PC-9 (cell line): ENCODE results near the gene VPS37B. TPM values are rescaled to one million over a fixed set of nuclear protein-coding genes. Genes with fewer than 3 reads are reported as not detected.
A peak's percentile ranks its signal among the peaks of the same experiment; 100 is the strongest.

Source experiments
- BruUV-seq: library from RNA; stranded (reverse); fragments of 400-500 nt; replicated peaks from 2 replicates; lab custom pipeline; 2021; lab: Mats Ljungman, UMichigan
- CTCF ChIA-PET: fragments of 300-600 bp; sonication (Branson Sonifier 250); formaldehyde crosslinking; loops from one replicate; lab custom pipeline; 2022; ENCODE audit warnings: antibody characterized with exemption; lab: Charles Lee
- POLR2A ChIA-PET: fragments of 300-600 bp; sonication (Branson Sonifier 250); formaldehyde crosslinking; loops from one replicate; lab custom pipeline; 2022; ENCODE audit warnings: antibody characterized with exemption; ENCODE audit not compliant: unreplicated experiment; lab: Charles Lee
- DNase-seq, 2 experiments: peaks; one replicate each; pipeline versions ENCODE4 v3.0.0 to v3.0.0-alpha.2; 2015 to 2022; ENCODE audit warnings: mixed read lengths in 1 of 2
- H2AFZ ChIP-seq: fragments of 200-600 bp; sonication (generic); 2 replicates; pipeline ENCODE4 v1.8.1; 2017; ENCODE audit warnings: antibody characterized with exemption
- H3F3A ChIP-seq: fragments of 200-600 bp; sonication (generic); 2 replicates; pipeline ENCODE4 v1.8.1; 2017; ENCODE audit warnings: antibody characterized with exemption, mild to moderate bottlenecking, low read depth; ENCODE audit not compliant: insufficient read depth
- H3K27ac ChIP-seq: fragments of 200-600 bp; sonication (generic); 2 replicates; pipeline ENCODE4 v1.6.1; 2016; ENCODE audit warnings: mixed run types
- H3K27me3 ChIP-seq: fragments of 200-600 bp; sonication (generic); 2 replicates; pipeline ENCODE4 v1.6.1; 2016; ENCODE audit warnings: low read depth, mixed run types; ENCODE audit not compliant: insufficient read depth
- H3K36me3 ChIP-seq: fragments of 200-600 bp; sonication (generic); 2 replicates; pipeline ENCODE4 v1.6.1; 2016; ENCODE audit warnings: low read depth, mixed run types
- H3K4me1 ChIP-seq: fragments of 200-600 bp; sonication (generic); replicated peaks from 2 replicates; pipeline ENCODE4 v1.6.1; 2016; ENCODE audit warnings: mixed run types; ENCODE audit not compliant: insufficient read depth
- H3K4me2 ChIP-seq: fragments of 200-600 bp; sonication (generic); 2 replicates; pipeline ENCODE4 v1.6.1; 2017; ENCODE audit warnings: mixed run types
- H3K4me3 ChIP-seq: fragments of 200-600 bp; sonication (generic); 2 replicates; pipeline ENCODE4 v1.6.1; 2016; ENCODE audit warnings: mixed run types
- H3K79me2 ChIP-seq: fragments of 200-600 bp; sonication (generic); 2 replicates; pipeline ENCODE4 v1.6.1; 2017; ENCODE audit warnings: low read depth, mixed run types
- H3K9me2 ChIP-seq: fragments of 200-600 bp; sonication (generic); 2 replicates; pipeline ENCODE4 v1.8.1; 2017; ENCODE audit warnings: mild to moderate bottlenecking; ENCODE audit not compliant: insufficient read depth
- H3K9me3 ChIP-seq: fragments of 200-600 bp; sonication (generic); 2 replicates; pipeline ENCODE4 v1.8.1; 2016; ENCODE audit warnings: low read depth; ENCODE audit not compliant: insufficient read depth
- H4K20me1 ChIP-seq: fragments of 200-600 bp; sonication (generic); 2 replicates; pipeline ENCODE4 v1.8.1; 2017; ENCODE audit not compliant: insufficient read depth
- EZH2 ChIP-seq: fragments of 200-600 bp; sonication (generic); IDR thresholded peaks from 2 replicates; pipeline ENCODE4 v1.8.0; 2017; ENCODE audit warnings: antibody characterized with exemption, low read depth
- intact Hi-C: fragments of 100-400 bp; cut with micrococcal nuclease; formaldehyde crosslinking; loops from one replicate; pipeline ENCODE4 v1.10.0; 2022; ENCODE audit not compliant: unreplicated experiment
- total RNA-seq: library from RNA; stranded (reverse); gene quantifications from 2 replicates; pipeline ENCODE4 v1.2.3, GENCODE V29; 2021
- TF ChIP-seq, protein P1 (sequence below): fragments of 200-600 bp; sonication (generic); conservative IDR thresholded peaks from 2 replicates; pipeline ENCODE4 v1.6.1; 2017; ENCODE audit warnings: mixed run types, antibody characterized with exemption, mild to moderate bottlenecking, moderate library complexity

The VPS37B gene
- total RNA-seq, 1 experiment from 2014 or later: 51.4 TPM

DNA sequence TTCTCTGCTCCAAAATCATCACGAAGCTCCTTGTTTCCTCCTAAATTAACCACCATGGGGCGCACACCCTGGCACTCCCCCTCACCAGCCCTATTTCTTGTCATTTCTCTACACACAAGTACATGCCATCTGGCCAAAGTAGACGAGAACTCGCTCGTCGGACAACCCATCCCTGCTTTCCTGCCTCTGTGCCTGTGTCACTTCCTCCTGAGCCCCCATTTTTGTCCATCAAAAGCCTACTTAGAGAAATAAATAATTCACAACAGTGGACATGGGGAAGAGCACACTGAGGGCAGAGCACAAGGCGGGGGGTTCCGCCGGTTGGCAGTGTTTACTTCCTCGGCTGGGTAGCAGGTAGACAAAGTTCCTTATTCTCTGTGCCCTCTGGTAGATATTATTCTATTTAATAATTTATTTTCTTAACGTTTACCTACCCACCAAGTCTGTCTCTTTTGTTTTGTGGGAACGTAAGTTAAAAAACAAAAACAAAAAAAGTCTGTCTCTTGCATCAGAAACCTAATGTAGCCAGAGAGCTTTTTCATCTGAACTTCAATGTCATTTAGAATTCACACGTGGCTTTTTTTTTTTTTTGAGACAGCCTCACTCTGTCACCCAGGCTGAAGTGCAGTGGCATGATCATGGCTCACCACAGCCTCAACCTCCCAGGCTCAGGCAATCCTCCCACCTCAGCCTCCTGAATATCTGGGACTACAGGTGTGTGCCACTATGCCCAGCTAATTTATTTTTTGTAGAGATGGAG is 6.0 kb downstream of the VPS37B start:
- H3K9me2 ChIP-seq: no peaks in the 10 kb centered on the region
- peak overlapping the region; percentile 97 for H3K27ac ChIP-seq
- no peaks in the 10 kb centered on the region for H3K27me3 ChIP-seq
- no peaks in the 10 kb centered on the region for H3K36me3 ChIP-seq
- TF ChIP-seq, protein P1, sequence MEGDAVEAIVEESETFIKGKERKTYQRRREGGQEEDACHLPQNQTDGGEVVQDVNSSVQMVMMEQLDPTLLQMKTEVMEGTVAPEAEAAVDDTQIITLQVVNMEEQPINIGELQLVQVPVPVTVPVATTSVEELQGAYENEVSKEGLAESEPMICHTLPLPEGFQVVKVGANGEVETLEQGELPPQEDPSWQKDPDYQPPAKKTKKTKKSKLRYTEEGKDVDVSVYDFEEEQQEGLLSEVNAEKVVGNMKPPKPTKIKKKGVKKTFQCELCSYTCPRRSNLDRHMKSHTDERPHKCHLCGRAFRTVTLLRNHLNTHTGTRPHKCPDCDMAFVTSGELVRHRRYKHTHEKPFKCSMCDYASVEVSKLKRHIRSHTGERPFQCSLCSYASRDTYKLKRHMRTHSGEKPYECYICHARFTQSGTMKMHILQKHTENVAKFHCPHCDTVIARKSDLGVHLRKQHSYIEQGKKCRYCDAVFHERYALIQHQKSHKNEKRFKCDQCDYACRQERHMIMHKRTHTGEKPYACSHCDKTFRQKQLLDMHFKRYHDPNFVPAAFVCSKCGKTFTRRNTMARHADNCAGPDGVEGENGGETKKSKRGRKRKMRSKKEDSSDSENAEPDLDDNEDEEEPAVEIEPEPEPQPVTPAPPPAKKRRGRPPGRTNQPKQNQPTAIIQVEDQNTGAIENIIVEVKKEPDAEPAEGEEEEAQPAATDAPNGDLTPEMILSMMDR: no peak
- TF ChIP-seq EZH2: no peak
- H3K4me1 ChIP-seq: peaks cover 92% of the 10 kb centered on the region
- POLR2A ChIA-PET: interaction anchor here (0.7 kb wide), 1 partner anchor 39 kb away, joined by 6 read pairs; no protein-coding TSS in a partner anchor
- no peaks in the 10 kb centered on the region for H3K9me3 ChIP-seq
- peak in 1 of 2 experiments; percentile 17 for DNase-seq
- peaks cover 79% of the 10 kb centered on the region for H3F3A ChIP-seq
- peaks cover 91% of the 10 kb centered on the region for H3K79me2 ChIP-seq
- CTCF ChIA-PET: no interaction called here
- H2AFZ ChIP-seq: no peak overlapping the region
- peaks cover 12% of the 10 kb centered on the region; the same call in 1 of the 2 replicates for H4K20me1 ChIP-seq
- BruUV-seq: no TSS peak
- H3K4me3 ChIP-seq: no peak overlapping the region
- peak overlapping the region; percentile 85 for H3K4me2 ChIP-seq
- intact Hi-C loops: no loop called here

DNA sequence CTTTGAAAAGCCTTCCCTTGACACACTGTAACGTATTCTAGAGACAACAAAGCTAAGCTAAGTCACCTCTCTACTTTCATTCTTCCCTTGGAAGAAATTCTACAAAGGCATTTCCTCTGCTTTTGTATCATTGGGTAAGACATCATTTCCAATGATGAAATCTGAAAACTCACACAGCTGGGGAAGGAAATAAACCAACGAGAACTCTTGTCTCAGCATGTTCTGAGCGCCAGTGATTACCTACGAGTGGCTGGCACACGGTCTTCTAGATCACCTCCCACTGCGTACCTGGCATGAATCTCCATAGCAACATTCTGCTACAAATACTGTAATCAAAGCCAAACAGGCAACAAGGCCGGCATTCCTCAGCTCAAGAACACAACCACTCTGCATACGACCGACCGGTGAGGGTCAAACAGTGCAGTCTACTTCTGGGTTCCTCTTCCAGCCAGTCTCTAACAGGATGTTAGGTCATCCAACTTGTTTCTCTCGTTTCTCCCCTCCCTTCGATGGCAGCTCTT is 7.6 kb downstream of the VPS37B start:
- H3K4me1 ChIP-seq: peaks cover 85% of the 10 kb centered on the region
- H3K4me2 ChIP-seq: peak overlapping the region; percentile 85
- no TSS peak for BruUV-seq
- H3K27ac ChIP-seq: peak overlapping the region; percentile 97
- intact Hi-C loops: loop anchor here (1.0 kb wide), 2 partner anchors 54 to 56 kb away; no protein-coding TSS in a partner anchor
- H2AFZ ChIP-seq: no peak overlapping the region
- no peaks in the 10 kb centered on the region for H3K36me3 ChIP-seq
- no peak for TF ChIP-seq EZH2
- TF ChIP-seq, protein P1: no peak
- ChIA-PET POLR2A (interaction anchor here (0.6 to 1.2 kb wide), 9 partner anchors 10 to 821 kb away, joined by 3 to 17 read pairs (median 4); no protein-coding TSS in a partner anchor), CTCF (interaction anchor here (0.8 kb wide), 1 partner anchor 56 kb away, joined by 3 read pairs; no protein-coding TSS in a partner anchor)
- peak; percentile 86 to 98 for DNase-seq
- no peaks in the 10 kb centered on the region for H3K9me2 ChIP-seq
- H3F3A ChIP-seq: peaks cover 69% of the 10 kb centered on the region
- peak overlapping the region; percentile 48; the same call in 1 of the 2 replicates for H3K4me3 ChIP-seq
- H3K27me3 ChIP-seq: no peaks in the 10 kb centered on the region
- no peaks in the 10 kb centered on the region for H3K9me3 ChIP-seq
- peaks cover 17% of the 10 kb centered on the region; the same call in 1 of the 2 replicates for H4K20me1 ChIP-seq
- peaks cover 91% of the 10 kb centered on the region for H3K79me2 ChIP-seq

DNA sequence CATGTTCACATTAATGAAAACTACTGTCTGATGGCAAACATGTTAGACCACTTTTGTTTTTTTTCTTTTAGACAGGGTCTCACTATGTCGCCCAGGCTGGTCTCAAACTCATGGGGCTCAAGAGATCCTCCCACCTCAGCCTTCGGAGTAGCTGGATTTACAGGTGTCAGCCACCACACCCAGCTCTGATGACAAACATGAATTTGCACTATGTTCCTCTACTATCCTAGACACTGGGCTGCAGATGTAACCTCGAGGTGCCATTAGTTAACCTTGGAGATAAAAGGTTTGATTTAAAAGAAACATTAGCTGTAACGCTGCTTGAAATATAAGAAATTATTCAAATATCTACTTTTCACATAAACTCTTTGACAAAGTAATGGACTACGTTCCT is 8.1 kb downstream of the VPS37B start:
- Histone ChIP-seq H3K36me3 (no peaks in the 10 kb centered on the region), H3K27ac (peak overlapping the region; percentile 97), H4K20me1 (peaks cover 19% of the 10 kb centered on the region; the same call in 1 of the 2 replicates), H3K4me3 (peak overlapping the region; percentile 48; the same call in 1 of the 2 replicates), H3F3A (peaks cover 64% of the 10 kb centered on the region), H3K9me2 (no peaks in the 10 kb centered on the region), H3K27me3 (no peaks in the 10 kb centered on the region), H3K79me2 (peaks cover 91% of the 10 kb centered on the region), H2AFZ (no peak overlapping the region), H3K4me2 (peak overlapping the region; percentile 85), H3K9me3 (no peaks in the 10 kb centered on the region), H3K4me1 (peaks cover 80% of the 10 kb centered on the region)
- intact Hi-C loops: loop anchor here (1.0 kb wide), 3 partner anchors 16 to 56 kb away; no protein-coding TSS in a partner anchor
- DNase-seq: no peak
- TF ChIP-seq EZH2: no peak
- TF ChIP-seq, protein P1: no peak
- BruUV-seq: TSS peak; percentile 24
- ChIA-PET POLR2A (interaction anchor here (0.6 to 1.2 kb wide), 5 partner anchors 11 to 344 kb away, joined by 4 to 17 read pairs (median 5); no protein-coding TSS in a partner anchor), CTCF (interaction anchor here (0.8 kb wide), 1 partner anchor 57 kb away, joined by 3 read pairs; no protein-coding TSS in a partner anchor)
